ENCODE measurements around the gene STAT1.
"Not testable (repeated sequence)": the region's sequence is repeated elsewhere in the genome, so short reads cannot be mapped to it uniquely, and the experiment has no call there.

The STAT1 gene

GRCh38 chr2:190996947-190997346 lies 17.0 kb downstream of the STAT1 start:
- TF ChIP-seq CTCF (IDR thresholded peaks at IDR 0.05; ENCODE audit: low read depth, low read length) = no peak
- in situ Hi-C loops (cut with HindIII; ENCODE audit: low sequenced_read_pairs) = no loop called here
- H3K4me3 ChIP-seq (ENCODE audit: low read depth, low read length) = no peak overlapping the region
- DNase-seq (ENCODE audit: low read depth, low spot score) = no peak

GRCh38 chr2:190996338-190996946 lies 17.5 kb downstream of the STAT1 start:
- H3K4me3 ChIP-seq (ENCODE audit: low read depth, low read length) = no peak overlapping the region
- DNase-seq (ENCODE audit: low read depth, low spot score) = no peak
- peak; percentile 80 for TF ChIP-seq CTCF (IDR thresholded peaks at IDR 0.05; ENCODE audit: low read depth, low read length)
- in situ Hi-C loops (cut with HindIII; ENCODE audit: low sequenced_read_pairs) = no loop called here

- in situ Hi-C loops (cut with HindIII; ENCODE audit: low sequenced_read_pairs); H3K4me3 ChIP-seq (ENCODE audit: low read depth, low read length); DNase-seq (ENCODE audit: low read depth, low spot score): not testable (repeated sequence)
Measured at GRCh38 chr2:190995315-190995714, 18.7 kb downstream of the STAT1 start.

GRCh38 chr2:190994148-190994547 lies 19.8 kb downstream of the STAT1 start:
- no peak for DNase-seq (ENCODE audit: low read depth, low spot score)
- H3K4me3 ChIP-seq (ENCODE audit: low read depth, low read length) = no peak overlapping the region
- in situ Hi-C loops (cut with HindIII; ENCODE audit: low sequenced_read_pairs) = no loop called here
- TF ChIP-seq CTCF (IDR thresholded peaks at IDR 0.05; ENCODE audit: low read depth, low read length) = no peak

- no peak for DNase-seq (ENCODE audit: low read depth, low spot score)
- in situ Hi-C loops (cut with HindIII; ENCODE audit: low sequenced_read_pairs) = no loop called here
- TF ChIP-seq CTCF (IDR thresholded peaks at IDR 0.05; ENCODE audit: low read depth, low read length) = no peak
- H3K4me3 ChIP-seq (ENCODE audit: low read depth, low read length) = no peak overlapping the region
Measured at GRCh38 chr2:190993292-190993643, 20.7 kb downstream of the STAT1 start.

- TF ChIP-seq CTCF (IDR thresholded peaks at IDR 0.05; ENCODE audit: low read depth, low read length) = no peak
- DNase-seq (ENCODE audit: low read depth, low spot score) = no peak
- no peak overlapping the region for H3K4me3 ChIP-seq (ENCODE audit: low read depth, low read length)
- in situ Hi-C loops (cut with HindIII; ENCODE audit: low sequenced_read_pairs) = no loop called here
Measured at GRCh38 chr2:190990132-190990531, 23.8 kb downstream of the STAT1 start.

GRCh38 chr2:190988910-190989309 lies 25.1 kb downstream of the STAT1 start:
- no peak for DNase-seq (ENCODE audit: low read depth, low spot score)
- in situ Hi-C loops (cut with HindIII; ENCODE audit: low sequenced_read_pairs) = no loop called here
- no peak overlapping the region for H3K4me3 ChIP-seq (ENCODE audit: low read depth, low read length)
- TF ChIP-seq CTCF (IDR thresholded peaks at IDR 0.05; ENCODE audit: low read depth, low read length) = no peak

Measured in astrocyte of the spinal cord (primary cell).